GM23338 (cell line): ENCODE results near the gene MAPRE2. TPM values are rescaled to one million over a fixed set of nuclear protein-coding genes. Genes with fewer than 3 reads are reported as not detected.

Source experiments
- ATAC-seq: fragments of 200-7000 bp; cut with Tn5 transposase; 3 replicates; pipeline ENCODE4 v1.9.1; 2020
- DNase-seq: peaks from one replicate; pipeline ENCODE4 v3.0.0-alpha.2; 2015; ENCODE audit warnings: low spot score
- H2AFZ ChIP-seq: fragments of 200-600 bp; sonication (generic); 2 replicates; pipeline ENCODE4 v1.8.0; 2016; ENCODE audit warnings: antibody characterized with exemption, mild to moderate bottlenecking, moderate library complexity
- H3F3A ChIP-seq: fragments of 200-600 bp; sonication (generic); replicated peaks from 2 replicates; pipeline ENCODE4 v1.8.0; 2017; ENCODE audit warnings: antibody characterized with exemption, mixed run types, low read depth
- H3K27ac ChIP-seq: fragments of 200-600 bp; sonication (generic); 2 replicates; pipeline ENCODE4 v1.6.1; 2016; ENCODE audit warnings: low read depth
- H3K27me3 ChIP-seq: fragments of 200-600 bp; sonication (generic); 2 replicates; pipeline ENCODE4 v1.8.0; 2016; ENCODE audit warnings: mild to moderate bottlenecking, mixed run types, moderate library complexity; ENCODE audit not compliant: insufficient read depth
- H3K36me3 ChIP-seq: fragments of 200-600 bp; sonication (generic); 2 replicates; pipeline ENCODE4 v1.8.0; 2016; ENCODE audit warnings: mild to moderate bottlenecking; ENCODE audit not compliant: insufficient read depth
- H3K4me1 ChIP-seq: fragments of 200-600 bp; sonication (generic); 2 replicates; pipeline ENCODE4 v1.8.0; 2016; ENCODE audit warnings: mild to moderate bottlenecking, moderate library complexity; ENCODE audit not compliant: insufficient read depth
- H3K4me2 ChIP-seq: fragments of 200-600 bp; sonication (generic); 2 replicates; pipeline ENCODE4 v1.7.1; 2017; ENCODE audit warnings: mixed run types
- H3K4me3 ChIP-seq: fragments of 200-600 bp; sonication (generic); 2 replicates; pipeline ENCODE4 v1.6.1; 2016; ENCODE audit warnings: mixed run types
- H3K79me2 ChIP-seq: fragments of 200-600 bp; sonication (generic); replicated peaks from 2 replicates; pipeline ENCODE4 v1.8.0; 2017; ENCODE audit warnings: mild to moderate bottlenecking; ENCODE audit not compliant: insufficient read depth
- H3K9me2 ChIP-seq: fragments of 200-600 bp; sonication (generic); 2 replicates; pipeline ENCODE4 v1.8.0; 2017; ENCODE audit not compliant: insufficient read depth
- H4K20me1 ChIP-seq: fragments of 200-600 bp; sonication (generic); replicated peaks from 2 replicates; pipeline ENCODE4 v1.8.0; 2017; ENCODE audit warnings: mild to moderate bottlenecking; ENCODE audit not compliant: insufficient read depth
- H3K27ac Mint-ChIP-seq: 2 replicates; pipeline ENCODE4 v1.8.0; 2020; ENCODE audit warnings: inconsistent platforms, mild to moderate bottlenecking, moderate library complexity, mixed read lengths
- H3K27me3 Mint-ChIP-seq: 3 replicates; pipeline ENCODE4 v1.8.0; 2022; ENCODE audit warnings: low read depth, mild to moderate bottlenecking, moderate library complexity, mixed read lengths, inconsistent platforms; ENCODE audit not compliant: insufficient read depth, poor library complexity
- H3K36me3 Mint-ChIP-seq: 3 replicates; pipeline ENCODE4 v1.8.0; 2021; ENCODE audit warnings: low read depth, mild to moderate bottlenecking, inconsistent platforms, moderate library complexity, mixed read lengths
- H3K4me1 Mint-ChIP-seq: 3 replicates; pipeline ENCODE4 v1.8.0; 2020; ENCODE audit warnings: mild to moderate bottlenecking, inconsistent platforms, mixed read lengths
- H3K4me3 Mint-ChIP-seq: 3 replicates; pipeline ENCODE4 v1.8.0; 2021; ENCODE audit warnings: moderate library complexity, mild to moderate bottlenecking, inconsistent platforms, mixed read lengths
- H3K9me3 Mint-ChIP-seq: 3 replicates; pipeline ENCODE4 v1.8.0; 2020; ENCODE audit warnings: moderate library complexity, mild to moderate bottlenecking, inconsistent platforms, mixed read lengths
- CREB1 ChIP-seq: fragments of 250-450 bp; sonication (Bioruptor Pico); IDR thresholded peaks from 2 replicates; pipeline ENCODE4 v1.5.0; 2020; ENCODE audit warnings: low read depth, mild to moderate bottlenecking, moderate library complexity
- CTCF ChIP-seq, 2 experiments: fragments of 200-600 bp in 1 of 2; sonication (generic) in 1 of 2; conservative IDR thresholded peaks; 2 replicates each; pipeline versions ENCODE4 v1.5.1 to v1.6.1; 2016 to 2017; ENCODE audit warnings: antibody characterized with exemption in 2 of 2, low read depth in 2 of 2, mild to moderate bottlenecking in 2 of 2, moderate library complexity in 1 of 2
- EZH2 ChIP-seq: fragments of 200-600 bp; sonication (generic); IDR thresholded peaks from one replicate; pipeline ENCODE4 v1.8.0; 2017; ENCODE audit warnings: antibody characterized with exemption, mild to moderate bottlenecking, low read depth; ENCODE audit not compliant: unreplicated experiment
- EZH2phosphoT487 ChIP-seq: fragments of 200-600 bp; sonication (generic); IDR thresholded peaks from one replicate; pipeline ENCODE4 v1.8.1; 2018; ENCODE audit warnings: antibody characterized with exemption; ENCODE audit not compliant: unreplicated experiment
- JUNB ChIP-seq: IDR thresholded peaks from one replicate; pipeline ENCODE4 v1.6.1; 2016; ENCODE audit warnings: antibody characterized with exemption; ENCODE audit not compliant: unreplicated experiment
- REST ChIP-seq: IDR thresholded peaks from one replicate; pipeline ENCODE4 v1.6.1; 2018; ENCODE audit warnings: antibody characterized with exemption; ENCODE audit not compliant: unreplicated experiment
- STAT1 ChIP-seq: IDR thresholded peaks from one replicate; pipeline ENCODE4 v1.6.1; 2016; ENCODE audit warnings: antibody characterized with exemption; ENCODE audit not compliant: unreplicated experiment
- ZNF114 ChIP-seq: fragments of 250-450 bp; sonication (Bioruptor Pico); IDR thresholded peaks from 2 replicates; pipeline ENCODE4 v1.5.0; 2020; ENCODE audit warnings: mild to moderate bottlenecking, moderate library complexity
- ZNF331 ChIP-seq: fragments of 250-450 bp; sonication (Bioruptor Pico); IDR thresholded peaks from 2 replicates; pipeline ENCODE4 v1.5.0; 2020; ENCODE audit warnings: low read depth, mild to moderate bottlenecking, moderate library complexity
- ZNF462 ChIP-seq: fragments of 250-450 bp; sonication (Bioruptor Pico); IDR thresholded peaks from 2 replicates; pipeline ENCODE4 v1.5.0; 2020; ENCODE audit warnings: mild to moderate bottlenecking, moderate library complexity
- polyA plus RNA-seq: library from polyadenylated mRNA; unstranded; fragments of >200 nt; fragmentation: Nextera tagmentation; extraction: Ambion mirVana; gene quantifications from 2 replicates; pipeline ENCODE4 v1.2.1, GENCODE V29; 2016
- total RNA-seq: library from RNA; depleted of rRNA; stranded (reverse); fragments of >200 nt; shearing (Covaris generic); gene quantifications from 2 replicates; pipeline ENCODE4 v1.2.3, GENCODE V29; 2014

The MAPRE2 gene
- total and polyA plus RNA-seq, 2 experiments from 2014 or later: 17.8 to 40.4 TPM

GRCh38 chr18:35002120-35002519, 39.1 kb upstream of the MAPRE2 start:
- H3K36me3 Mint-ChIP-seq: 0 out of 3 replicates have a peak, but pooled peaks cover 2% of the 10 kb centered on the region

More at GRCh38 chr18:35002120-35002519, 39.1 kb upstream of the MAPRE2 start:
- Histone ChIP-seq H3F3A (no peaks in the 10 kb centered on the region), H3K4me3 (no peak overlapping the region), H3K9me2 (no peaks in the 10 kb centered on the region), H2AFZ (no peak overlapping the region), H3K27me3 (no peaks in the 10 kb centered on the region), H3K4me1 (peaks cover 8% of the 10 kb centered on the region; the same call in 1 of the 2 replicates), H3K79me2 (no peaks in the 10 kb centered on the region), H4K20me1 (no peaks in the 10 kb centered on the region), H3K4me2 (no peak overlapping the region), H3K36me3 (no peaks in the 10 kb centered on the region), H3K27ac (no peak overlapping the region)
- ATAC-seq (no peak), DNase-seq (no peak)
- TF ChIP-seq JUNB (no peak), STAT1 (no peak), ZNF114 (CRISPR knock-in tag) (no peak), REST (no peak), ZNF331 (CRISPR knock-in tag) (no peak), ZNF462 (CRISPR knock-in tag) (no peak), EZH2phosphoT487 (no peak), CTCF (conservative IDR thresholded peaks at IDR 0.05; ENCODE audit: low read depth in 2 of 2) (no peak), EZH2 (no peak), CREB1 (CRISPR knock-in tag) (no peak)
- Mint-ChIP-seq H3K27ac (no peak overlapping the region), H3K4me1 (no peaks in the 10 kb centered on the region), H3K9me3 (peaks cover 5% of the 10 kb centered on the region; the same call in 2 of the 3 replicates), H3K27me3 (no peaks in the 10 kb centered on the region), H3K4me3 (no peak overlapping the region)
